HG03039 (cell line): ENCODE measurements around the gene LCNL1.

ENCODE experiments used
- ATAC-seq: cut with Tn5 transposase; IDR thresholded peaks from one replicate; pipeline ENCODE4 v1.9.1; 2021; ENCODE audit warnings: mild to moderate bottlenecking, moderate library complexity; ENCODE audit not compliant: unreplicated experiment

LCNL1 gene

GRCh38 chr9:136982232-136983051 lies at the start of gene LCNL1:
TSS of gene LCNL1 (plus strand) at chr9:136982993. CDS start at chr9:136983587, 594 bp downstream.
- no peak for ATAC-seq

DNA sequence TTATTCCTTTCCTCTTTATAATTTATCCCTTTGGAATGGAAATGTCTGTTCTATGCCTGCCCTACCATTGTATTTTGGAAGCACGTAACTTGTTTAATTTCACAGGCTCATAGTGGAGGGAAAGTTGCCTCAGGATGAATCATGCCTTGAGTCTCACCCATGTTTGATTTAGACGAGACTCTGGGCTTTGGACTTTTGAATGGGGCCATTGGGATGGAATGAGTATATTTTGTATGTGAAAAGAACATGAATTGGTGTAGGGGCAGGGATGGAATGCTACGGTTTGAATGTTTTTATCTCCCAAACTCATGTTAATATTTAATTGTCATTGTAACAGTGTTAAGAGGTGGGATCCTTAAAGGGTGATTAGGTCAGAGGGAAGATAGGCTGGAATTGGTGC lies 48.5 kb upstream of the LCNL1 start:
- no peak for ATAC-seq

DNA sequence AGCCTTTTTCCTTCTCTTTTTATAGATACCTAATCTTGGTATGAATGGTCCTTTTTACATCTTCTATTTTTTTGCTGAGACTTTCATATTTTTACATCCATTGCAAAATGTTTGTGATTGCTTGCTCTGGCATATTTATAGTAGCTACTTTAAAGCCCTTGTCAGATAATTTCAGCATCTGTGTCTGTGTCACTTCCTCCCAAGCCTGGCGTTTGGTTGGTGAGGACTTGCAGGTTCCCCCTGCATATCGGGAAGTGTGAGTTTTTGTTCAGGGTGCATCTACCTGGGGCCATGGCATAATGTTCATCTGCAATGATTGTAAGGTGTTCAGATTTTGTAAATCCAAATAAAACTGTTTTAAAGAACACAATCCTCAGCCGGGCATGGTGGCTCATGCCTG lies 47.1 kb upstream of the LCNL1 start:
- no peak for ATAC-seq

GRCh38 chr9:136936645-136937170 lies 46.1 kb upstream of the LCNL1 start:
- ATAC-seq = no peak

DNA sequence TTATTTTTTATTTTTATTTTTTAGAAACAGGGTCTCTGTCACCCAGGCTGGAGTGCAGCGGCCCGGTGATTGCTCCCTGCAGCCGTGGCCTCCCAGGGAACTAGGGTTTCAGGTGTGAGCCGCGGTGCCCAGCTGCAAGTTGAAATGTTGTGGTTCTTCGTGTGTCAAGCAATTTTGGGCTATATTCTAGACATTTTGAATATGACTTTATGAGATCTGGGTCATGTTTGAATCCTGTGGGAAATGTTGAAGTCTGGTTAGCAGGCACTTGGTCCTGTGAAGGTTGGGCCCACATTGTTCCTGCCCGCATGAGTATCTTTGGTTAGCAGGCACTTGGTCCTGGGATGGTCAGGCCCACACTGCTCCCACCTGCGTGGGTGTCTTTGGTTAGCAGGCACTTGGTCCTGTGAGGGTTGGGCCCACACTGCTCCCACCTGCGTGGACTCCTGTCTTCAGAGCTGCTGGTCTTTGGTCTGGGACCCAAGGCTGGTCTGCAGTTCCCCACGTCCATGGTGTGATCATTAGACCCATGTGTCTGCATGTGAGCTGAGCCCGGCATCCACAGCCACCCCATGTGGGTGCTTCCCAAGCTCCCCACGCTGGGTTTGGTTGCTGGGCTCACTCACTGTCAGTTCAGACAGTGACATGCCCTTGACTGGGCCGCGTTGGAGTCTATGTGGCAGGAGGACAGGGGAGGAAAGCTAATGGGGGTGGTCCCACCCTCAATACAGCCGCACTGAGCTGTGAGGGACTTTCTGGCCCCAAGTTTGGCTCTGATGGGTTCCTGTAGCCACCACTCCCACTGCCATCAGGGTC lies 45.4 kb upstream of the LCNL1 start:
- no peak for ATAC-seq

GRCh38 chr9:136939431-136939995 lies 43.3 kb upstream of the LCNL1 start:
- ATAC-seq = no peak

- no peak for ATAC-seq
These were observed 42.7 kb upstream of the LCNL1 start for GRCh38 chr9:136939996-136940525.

DNA sequence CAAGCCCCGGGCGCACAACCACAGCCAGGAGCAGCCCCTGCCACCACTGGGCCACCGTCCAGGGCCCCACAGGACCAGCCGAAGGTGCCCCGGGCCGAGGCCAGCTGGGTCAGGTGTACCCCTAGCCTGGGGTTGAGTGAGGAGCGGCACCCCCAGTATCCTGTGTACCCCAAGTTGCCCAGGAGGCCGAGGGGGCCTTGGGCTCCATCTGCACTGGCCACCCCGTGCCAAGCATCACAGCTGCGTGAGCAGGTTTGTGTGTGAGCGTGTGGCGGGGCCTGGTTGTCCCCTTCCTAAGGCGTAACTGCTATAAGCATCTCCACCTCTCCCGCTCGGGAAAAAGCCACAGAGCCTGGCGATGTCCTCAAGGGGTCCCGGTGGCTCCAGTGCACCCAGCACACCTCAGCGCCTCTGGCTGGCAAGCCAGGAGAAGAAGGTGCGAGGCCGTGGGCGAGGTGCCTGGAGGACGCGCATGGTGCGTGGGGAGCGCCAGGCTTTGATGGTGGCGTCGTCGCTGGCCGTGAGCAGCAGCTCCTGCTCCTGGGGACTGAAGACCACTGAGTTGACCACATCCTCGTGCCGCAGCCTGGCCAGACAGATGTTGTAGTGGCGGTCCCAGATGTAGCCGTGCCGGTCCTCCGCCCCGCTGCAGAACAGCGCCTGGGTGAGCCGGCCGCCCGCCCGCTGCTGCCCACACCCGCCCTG lies 42.1 kb upstream of the LCNL1 start:
- no peak for ATAC-seq

DNA sequence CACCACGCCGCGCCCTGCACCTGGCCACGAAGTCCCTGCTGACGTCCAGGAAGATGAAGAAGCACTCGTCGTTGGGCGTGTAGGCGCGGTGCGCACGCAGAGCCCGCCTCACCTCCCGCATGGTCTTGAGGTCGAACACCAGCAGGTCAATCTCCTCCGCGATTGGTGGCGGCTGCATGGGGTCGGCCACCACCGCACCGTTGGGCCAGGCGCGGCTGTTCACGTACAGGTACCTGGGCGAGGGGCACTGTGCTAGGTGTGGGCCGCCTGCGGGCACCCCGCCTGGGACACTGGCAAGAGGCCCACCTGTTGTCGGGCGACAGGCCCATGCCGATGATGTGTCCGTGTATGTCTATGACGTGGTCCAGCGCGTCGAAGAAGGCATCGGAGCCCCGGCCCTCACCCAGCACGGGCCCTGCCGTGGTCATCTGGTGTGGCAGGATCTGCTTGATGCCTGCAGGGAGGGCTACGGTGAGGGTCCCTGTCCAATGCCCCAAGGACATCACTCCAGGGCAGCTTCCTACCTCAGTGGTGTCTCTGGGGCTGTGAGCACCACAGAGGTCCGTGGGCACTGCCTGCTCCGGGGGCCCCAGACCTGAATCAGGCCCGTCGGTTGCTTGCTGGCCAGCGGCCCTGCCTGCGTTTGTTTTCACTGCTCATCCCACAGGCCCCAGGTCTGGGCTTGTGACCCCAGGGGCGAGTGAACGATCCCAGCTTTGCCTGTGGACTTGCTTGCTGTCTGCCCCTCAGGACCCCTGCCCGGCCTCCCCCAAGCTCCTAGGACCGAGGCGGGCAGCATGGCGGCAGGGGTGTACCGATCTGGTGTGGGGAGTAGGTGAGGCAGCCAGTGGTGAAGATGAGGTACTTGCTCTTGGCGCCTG lies 41.3 kb upstream of the LCNL1 start:
- no peak for ATAC-seq

- ATAC-seq = no peak
These were observed 40.5 kb upstream of the LCNL1 start for GRCh38 chr9:136942112-136942880.

DNA sequence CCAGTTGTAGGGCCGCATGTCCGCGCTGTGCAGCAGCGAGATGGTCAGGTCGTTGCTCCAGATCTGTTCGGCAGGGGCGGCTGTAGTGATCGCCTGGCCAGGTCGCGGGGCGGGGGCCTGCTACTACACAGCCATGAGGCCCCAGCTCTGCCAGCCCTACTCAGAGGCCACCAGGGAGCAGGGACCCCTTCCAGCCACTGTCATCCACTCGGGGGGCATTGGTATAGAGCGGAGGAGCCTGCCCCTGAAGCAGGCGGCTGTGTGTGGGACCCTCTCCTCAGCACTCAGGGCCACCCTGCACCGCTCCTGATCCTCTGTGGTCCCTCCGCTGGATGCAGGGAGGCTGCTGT lies 39.9 kb upstream of the LCNL1 start:
- ATAC-seq = no peak

DNA sequence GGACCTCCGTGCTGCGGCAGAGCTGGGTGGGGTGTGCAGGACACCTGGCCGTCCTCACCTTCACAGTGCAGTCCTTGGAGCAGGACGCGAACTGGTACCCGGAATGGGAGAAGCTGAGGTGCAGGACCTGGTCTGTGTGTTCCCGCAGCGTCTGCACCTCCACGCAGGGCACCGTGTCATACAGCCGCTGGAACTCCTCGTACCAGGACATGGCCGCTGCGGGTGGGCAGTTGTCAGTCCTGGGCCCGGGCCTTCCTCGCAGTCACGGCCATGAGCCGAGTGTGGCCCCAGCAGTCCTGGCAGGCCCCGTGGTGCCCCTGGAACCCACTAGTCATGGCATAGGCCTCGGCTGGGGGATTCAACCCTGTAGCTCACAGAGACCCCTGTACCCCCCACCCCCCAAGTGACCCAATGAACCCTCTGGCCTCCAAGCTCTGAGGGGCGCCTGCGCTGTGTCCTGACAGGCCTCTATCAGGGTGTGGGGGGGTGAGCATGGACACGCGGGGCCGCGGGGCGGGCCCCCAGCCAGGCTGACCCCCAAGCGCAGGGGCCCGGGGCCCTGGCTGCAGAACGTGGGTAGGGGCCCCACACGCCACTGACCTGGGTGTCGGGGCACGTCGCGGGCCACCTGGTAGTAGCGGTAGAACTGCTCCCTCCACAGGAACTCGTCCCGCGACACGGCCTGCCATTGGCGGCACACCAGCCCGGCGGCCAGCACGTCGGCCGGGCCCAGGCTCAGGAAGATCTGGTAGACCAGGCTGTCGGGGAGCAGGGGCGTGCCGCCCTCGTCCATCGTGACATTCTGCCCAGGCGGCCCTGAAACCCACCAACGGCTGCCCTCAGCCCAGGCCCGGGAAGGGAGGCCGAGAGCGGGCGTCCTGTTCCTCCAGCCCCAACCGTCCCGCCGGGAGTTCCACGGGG lies 39.2 kb upstream of the LCNL1 start:
- ATAC-seq = peak; percentile 11

GRCh38 chr9:136944212-136944518 lies 38.6 kb upstream of the LCNL1 start:
- ATAC-seq = peak; percentile 19

DNA sequence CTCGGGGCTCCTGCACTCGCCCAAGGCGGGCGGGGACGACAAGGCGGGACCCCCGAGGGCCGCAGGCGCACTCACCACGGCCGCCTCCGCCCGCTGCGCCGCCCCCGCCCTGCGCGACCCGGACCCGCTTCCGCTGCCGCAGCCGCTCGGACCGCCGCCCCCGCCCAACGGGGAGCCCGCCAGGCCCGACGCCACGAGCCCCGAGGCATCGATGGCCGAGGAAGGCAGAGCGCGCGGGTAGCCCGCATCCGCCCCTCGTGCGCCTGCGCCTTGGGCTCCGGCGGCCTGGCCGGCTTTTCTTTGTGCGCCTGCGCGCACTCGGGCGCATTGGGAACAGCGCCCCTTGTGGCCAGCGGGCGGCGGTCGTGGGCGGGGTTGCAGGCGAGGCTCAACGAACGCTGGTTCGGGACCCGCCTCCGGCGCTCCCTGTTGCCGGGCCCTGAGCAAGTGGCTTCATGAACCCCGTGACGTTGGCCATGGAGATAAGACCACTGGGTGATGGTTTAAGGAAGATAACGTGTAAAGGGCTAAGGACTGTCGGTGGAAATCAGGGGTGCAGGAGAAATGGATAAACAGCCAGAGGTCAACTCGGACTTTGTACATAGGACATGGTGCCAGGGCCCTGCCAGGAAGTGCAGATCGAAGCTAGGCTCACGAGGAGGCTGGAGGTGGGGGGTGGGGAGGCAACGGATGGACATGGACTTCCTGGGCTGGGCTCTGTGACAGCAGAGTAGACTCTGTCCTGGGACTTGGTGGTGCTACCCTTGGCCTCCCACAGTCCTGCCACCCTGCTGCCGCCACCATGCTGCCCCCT lies 38.1 kb upstream of the LCNL1 start, which contains the start of the genes C8G and FBXW5:
Gene C8G, plus strand, starts transcription at position 725 of the 814 bp plus-strand sequence. Its CDS starts 78 bp downstream, at position 803.
Gene FBXW5, minus strand, starts transcription at position 220 of the 814 bp plus-strand sequence. CDS start 655 bp downstream, outside the sequence.
- peak; percentile 76 for ATAC-seq

DNA sequence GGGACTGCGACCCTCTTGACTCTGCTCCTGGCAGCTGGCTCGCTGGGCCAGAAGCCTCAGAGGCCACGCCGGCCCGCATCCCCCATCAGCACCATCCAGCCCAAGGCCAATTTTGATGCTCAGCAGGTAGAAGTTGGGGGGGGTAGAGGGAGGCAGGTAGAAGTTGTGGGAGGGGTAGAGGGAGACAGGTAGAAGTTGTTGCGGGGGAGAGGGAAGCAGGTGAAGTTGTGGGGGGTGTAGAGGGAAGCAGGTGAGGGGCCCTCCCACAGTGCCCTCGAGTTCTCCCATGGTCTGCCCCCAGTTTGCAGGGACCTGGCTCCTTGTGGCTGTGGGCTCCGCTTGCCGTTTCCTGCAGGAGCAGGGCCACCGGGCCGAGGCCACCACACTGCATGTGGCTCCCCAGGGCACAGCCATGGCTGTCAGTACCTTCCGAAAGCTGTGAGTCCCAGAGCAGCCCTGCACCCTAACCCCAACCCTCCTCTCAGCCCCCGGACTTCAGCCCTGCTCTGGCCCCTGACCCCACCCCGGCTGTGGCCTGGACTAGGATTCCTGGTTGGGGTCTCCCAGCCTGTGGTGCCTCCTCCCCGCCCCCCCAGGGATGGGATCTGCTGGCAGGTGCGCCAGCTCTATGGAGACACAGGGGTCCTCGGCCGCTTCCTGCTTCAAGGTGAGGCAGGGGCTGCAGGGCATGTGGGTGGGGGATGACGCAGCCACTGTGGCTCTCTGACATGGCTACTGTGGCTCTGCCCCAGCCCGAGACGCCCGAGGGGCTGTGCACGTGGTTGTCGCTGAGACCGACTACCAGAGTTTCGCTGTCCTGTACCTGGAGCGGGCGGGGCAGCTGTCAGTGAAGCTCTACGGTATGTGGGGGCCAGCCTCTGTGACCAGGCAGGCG lies 37.2 kb upstream of the LCNL1 start:
- no peak for ATAC-seq
